ENCODE data around the gene CGB2.
"Not testable (repeated sequence)": the region's sequence is repeated elsewhere in the genome, so short reads cannot be mapped to it uniquely, and the experiment has no call there.

The CGB2 gene

GRCh38 chr19:49011194-49011593 lies 20.5 kb upstream of the CGB2 start:
- DNase-seq: no peak

GRCh38 chr19:49014123-49014869 lies 17.4 kb upstream of the CGB2 start:
- DNase-seq: no peak

GRCh38 chr19:49014870-49015255 lies 16.8 kb upstream of the CGB2 start:
- DNase-seq: no peak

- DNase-seq: no peak
Observed at GRCh38 chr19:49016067-49016839, 15.4 kb upstream of the CGB2 start.

GRCh38 chr19:49017041-49017665 lies 14.5 kb upstream of the CGB2 start, which contains the start of gene LHB:
Gene LHB, minus strand, starts transcription at chr19:49017091. Its CDS starts 10 bp downstream, at chr19:49017081.
- no peak for DNase-seq

- DNase-seq: no peak
Observed at GRCh38 chr19:49017666-49018351, 13.9 kb upstream of the CGB2 start.

GRCh38 chr19:49018388-49019241 lies 13.1 kb upstream of the CGB2 start:
- DNase-seq: not testable (repeated sequence)

GRCh38 chr19:49019242-49019932 lies 12.3 kb upstream of the CGB2 start:
- DNase-seq: no peak

GRCh38 chr19:49020342-49020741 lies 11.3 kb upstream of the CGB2 start:
- DNase-seq: no peak

GRCh38 chr19:49020931-49021895 lies 10.5 kb upstream of the CGB2 start:
- DNase-seq: no peak

GRCh38 chr19:49022116-49022515 lies 9.6 kb upstream of the CGB2 start:
- DNase-seq: no peak

GRCh38 chr19:49024233-49024632 lies 7.5 kb upstream of the CGB2 start, which contains the start of gene CGB3:
Gene CGB3, minus strand, starts transcription at chr19:49024333. Its CDS starts 362 bp downstream, at chr19:49023971.
- not testable (repeated sequence) for DNase-seq

- DNase-seq: not testable (repeated sequence)
Observed at GRCh38 chr19:49025088-49025487, 6.6 kb upstream of the CGB2 start.

- not testable (repeated sequence) for DNase-seq
Observed at GRCh38 chr19:49025599-49025998, 6.1 kb upstream of the CGB2 start.

- DNase-seq: not testable (repeated sequence)
Observed at GRCh38 chr19:49028686-49029085, 3.0 kb upstream of the CGB2 start.

- DNase-seq: not testable (repeated sequence)
Observed at GRCh38 chr19:49029749-49030148, 1.9 kb upstream of the CGB2 start.

- not testable (repeated sequence) for DNase-seq
Observed at GRCh38 chr19:49030323-49030722, 1.4 kb upstream of the CGB2 start.

GRCh38 chr19:49036815-49037214 lies 5.1 kb downstream of the CGB2 start, which contains the start of gene CGB1:
Gene CGB1, minus strand, starts transcription at chr19:49036895. Its CDS starts 184 bp downstream, at chr19:49036711.
- DNase-seq: not testable (repeated sequence)

GRCh38 chr19:49038111-49038510 lies 6.4 kb downstream of the CGB2 start:
- DNase-seq: not testable (repeated sequence)
